Vein endothelial cell (primary cell): ENCODE data around the gene NIT2. TPM values are rescaled to one million over a fixed set of nuclear protein-coding genes. Genes with fewer than 3 reads are reported as not detected.

Source experiments
- total RNA-seq: library from RNA; depleted of rRNA; stranded (reverse); fragments of >200 nt; gene quantifications from 2 replicates; pipeline ENCODE4 v1.2.3, GENCODE V29; 2012

NIT2 gene, protein sequence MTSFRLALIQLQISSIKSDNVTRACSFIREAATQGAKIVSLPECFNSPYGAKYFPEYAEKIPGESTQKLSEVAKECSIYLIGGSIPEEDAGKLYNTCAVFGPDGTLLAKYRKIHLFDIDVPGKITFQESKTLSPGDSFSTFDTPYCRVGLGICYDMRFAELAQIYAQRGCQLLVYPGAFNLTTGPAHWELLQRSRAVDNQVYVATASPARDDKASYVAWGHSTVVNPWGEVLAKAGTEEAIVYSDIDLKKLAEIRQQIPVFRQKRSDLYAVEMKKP
- 14.1 and 14.4 TPM in 2 replicates for total RNA-seq

DNA sequence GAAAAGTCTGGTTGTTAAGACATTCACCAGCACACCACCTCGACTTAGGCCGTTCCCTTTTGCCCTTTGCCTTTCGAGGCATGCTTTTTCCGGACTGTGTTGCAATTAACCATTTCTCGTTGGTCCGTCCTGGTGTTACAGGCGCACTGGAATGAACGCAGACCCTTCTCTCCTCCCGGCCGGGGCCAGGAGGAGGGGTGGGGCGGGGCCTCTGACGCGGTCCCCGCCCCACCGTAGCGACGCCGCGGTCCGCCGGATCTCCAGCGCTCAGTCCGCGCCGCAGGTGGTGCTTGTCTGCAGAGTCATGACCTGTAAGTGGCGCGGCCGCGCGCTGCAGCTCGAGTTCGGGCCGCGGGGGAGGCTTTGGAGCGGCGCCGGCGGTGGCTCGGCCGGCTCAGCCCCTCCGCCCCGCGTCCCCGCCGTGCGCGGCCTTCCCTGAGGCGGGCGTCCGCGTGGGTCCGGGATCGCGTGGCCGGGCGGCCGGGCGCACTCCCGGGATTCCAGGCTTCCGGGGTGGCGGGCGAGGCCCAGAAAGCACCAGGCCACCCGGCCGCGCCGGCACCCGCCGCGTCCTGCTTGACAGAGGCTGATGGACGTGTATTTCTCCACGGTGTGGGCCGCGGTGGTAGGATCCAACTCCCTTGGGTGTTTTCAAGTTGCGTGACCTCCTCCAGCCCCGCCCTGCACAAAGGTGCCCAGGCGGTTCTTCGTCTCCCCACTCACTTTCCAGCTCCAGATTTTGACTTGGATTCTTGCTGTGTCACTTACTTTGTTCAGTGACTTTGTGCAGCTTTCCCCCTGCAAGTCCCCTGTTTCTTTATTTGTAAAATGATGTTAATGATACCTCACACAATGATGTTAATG is at the start of gene NIT2:
TSS of gene NIT2 (plus strand) at position 270 of the 864 bp plus-strand sequence. CDS start at position 305, 35 bp downstream.

DNA sequence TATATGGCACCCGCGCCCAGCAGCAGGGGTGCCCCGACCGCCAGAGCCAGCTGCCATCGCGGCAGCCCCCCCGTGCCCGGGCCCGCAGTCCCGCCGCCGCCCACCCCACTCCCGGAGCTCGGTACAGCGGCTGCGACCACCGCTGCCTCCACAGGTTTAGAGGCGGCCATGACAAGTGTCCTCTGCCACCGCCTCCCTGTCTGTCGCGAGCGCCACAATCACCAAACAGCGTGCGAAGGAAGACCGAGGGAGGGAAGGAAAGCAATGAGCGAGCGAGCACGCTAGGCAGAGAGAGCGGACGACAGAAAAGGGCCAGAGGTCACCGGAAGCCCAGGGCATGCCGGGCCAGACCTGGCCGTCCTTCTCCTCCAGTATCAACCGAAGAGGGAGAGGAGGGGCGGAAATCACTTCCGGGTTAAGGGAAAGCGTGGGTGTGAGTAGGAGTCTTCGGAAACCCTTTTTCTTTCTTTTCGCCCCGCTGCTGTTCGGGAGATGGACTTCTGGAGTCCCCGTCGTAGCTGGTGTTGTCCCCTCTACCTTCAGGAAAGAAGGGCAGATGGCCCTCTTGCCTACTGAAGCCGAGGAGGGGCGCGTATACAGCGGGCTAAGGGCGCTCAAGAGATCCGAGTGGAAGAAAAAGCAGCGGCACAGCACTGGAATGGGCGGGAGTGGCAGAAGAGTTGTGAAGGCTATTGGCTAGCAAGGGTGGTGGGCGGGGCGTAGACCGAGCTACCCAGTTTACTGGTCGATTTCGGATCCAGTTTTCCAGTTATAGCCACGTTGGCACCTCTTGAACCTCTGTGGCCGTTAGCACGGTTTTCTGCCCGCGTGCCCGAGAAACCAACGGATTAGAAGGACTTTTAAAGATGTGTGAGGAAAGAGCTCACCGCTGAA is 66.5 kb downstream of the NIT2 start, which contains the start of the genes LNP1 and TOMM70:
TSS of gene LNP1 (plus strand) at position 760 of the 894 bp plus-strand sequence. CDS start 28,191 bp downstream, outside the sequence.
TSS of gene TOMM70 (minus strand) at position 310 of the 894 bp plus-strand sequence. CDS start at position 170, 140 bp downstream.

Other genes starting within 250 kb of the NIT2 start
- gene FILIP1L, start 220.3 kb upstream of the NIT2 start, total RNA-seq = 30.1 and 33.6 TPM in 2 replicates
- 36.6 and 45.9 TPM in 2 replicates for gene TBC1D23, start 73.8 kb upstream of the NIT2 start, total RNA-seq
- 38.2 and 47.8 TPM in 2 replicates for gene TOMM70, start 66.3 kb downstream of the NIT2 start, total RNA-seq
- gene LNP1, start 66.8 kb downstream of the NIT2 start, total RNA-seq = 0.98 and 1.6 TPM in 2 replicates
- 4.5 and 7.2 TPM in 2 replicates for gene TMEM45A, start 157.9 kb downstream of the NIT2 start, total RNA-seq